Motor neuron (in vitro differentiated cells): ENCODE results near the gene S100A1. TPM values are rescaled to one million over a fixed set of nuclear protein-coding genes. Genes with fewer than 3 reads are reported as not detected.
A peak's percentile ranks its signal among the peaks of the same experiment; 100 is the strongest.
"Not testable (repeated sequence)": the region's sequence is repeated elsewhere in the genome, so short reads cannot be mapped to it uniquely, and the experiment has no call there.

Source experiments
- ATAC-seq, 8 experiments: fragments of 200-7000 bp; cut with Tn5 transposase; replicated peaks in 6 of 8; 2 replicates each; pipeline ENCODE4 v1.8.0; 2021; ENCODE audit warnings: mild to moderate bottlenecking in 8 of 8, moderate library complexity in 8 of 8
- H3K27ac ChIP-seq, 2 donors: fragments of 250-450 bp; sonication (Bioruptor Pico); 2 replicates each; pipeline ENCODE4 v1.9.0; 2021; ENCODE audit warnings: antibody characterized with exemption in 2 of 2, mild to moderate bottlenecking in 2 of 2, moderate library complexity in 1 of 2
- H3K4me1 ChIP-seq, 2 donors: fragments of 250-450 bp; sonication (Bioruptor Pico); replicated peaks in 1 of 2; 2 replicates each; pipeline ENCODE4 v1.6.1; 2021; ENCODE audit warnings: antibody characterized with exemption in 2 of 2, mild to moderate bottlenecking in 2 of 2, moderate library complexity in 1 of 2
- H3K4me3 ChIP-seq, 5 donors: fragments of 250-450 bp; sonication (Bioruptor Pico); 2 replicates each; pipeline ENCODE4 v1.9.0; 2021; ENCODE audit warnings: antibody characterized with exemption in 5 of 5, mild to moderate bottlenecking in 5 of 5, moderate library complexity in 4 of 5
- WGBS, 10 experiments: fragments of 450-650 bp; shearing (Covaris generic); methylation state at CpG; one replicate each; pipeline ENCODE4 v1.0.0; 2022; 5-methylcytosine and 5-hydroxymethylcytosine counted together
- in situ Hi-C, 9 experiments: fragments of 400-800 bp; cut with MboI; loops; one replicate each; pipeline ENCODE4 v1.15.0; 2021; ENCODE audit warnings: low sequenced_read_pairs in 9 of 9, low pct_unique_long_range_greater_than_20kb in 2 of 9; ENCODE audit not compliant: unreplicated experiment in 9 of 9
- total RNA-seq, 8 experiments: library from RNA; unstranded; fragments of 300-600 nt; gene quantifications; 2 replicates each; pipeline versions ENCODE4 v1.2.3 to v1.2.4, GENCODE V29; 2022

Gene S100A1
- total RNA-seq, 8 experiments from 2014 or later, result 0.38 to 3.7 (median 1.5) TPM

DNA sequence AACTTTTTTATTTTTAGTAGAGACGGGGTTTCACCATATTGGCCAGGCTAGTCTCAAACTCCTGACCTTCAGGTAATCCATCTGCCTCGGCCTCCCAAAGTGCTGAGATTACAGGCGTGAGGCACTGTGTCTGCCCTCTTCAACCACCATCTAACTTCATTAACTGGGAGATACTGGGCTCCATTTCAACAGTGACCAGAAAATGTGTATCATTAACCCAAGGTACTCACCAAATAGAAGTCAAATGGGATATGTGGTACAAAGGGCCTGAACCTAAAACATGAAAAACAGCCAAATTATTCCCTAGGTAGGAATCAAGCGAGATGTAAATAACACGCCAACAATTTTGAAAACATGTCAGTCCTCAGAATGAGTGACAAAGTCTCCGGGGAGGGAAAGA lies 41.4 kb downstream of the S100A1 start:
- Histone ChIP-seq H3K4me3 (peak overlapping the region; percentile 65 to 87 (median 76)), H3K27ac (no peak overlapping the region), H3K4me1 (peaks cover 8 to 9% of the 10 kb centered on the region in 2 donors)
- WGBS, 10 experiments, result 53 to 93% (median 75%) methylated on average over 1 to 6 of the region's 6 CpGs
- ATAC-seq, result no peak
- in situ Hi-C loops, result loop anchor here in 3 of 9 experiments (10.0 to 25.0 kb wide), 3 partner anchors 293 to 318 kb away; partner anchors contain the start of genes JTB (in 2 of the 3), CREB3L4 (in 1 of the 3), CRTC2 (in 1 of the 3) and RAB13 (in 1 of the 3)

GRCh38 chr1:153670257-153670858 lies 42.1 kb downstream of the S100A1 start:
- H3K27ac ChIP-seq, result peak overlapping the region; percentile 89 to 90
- H3K4me3 ChIP-seq, result peak overlapping the region; percentile 65 to 87 (median 76)

DNA sequence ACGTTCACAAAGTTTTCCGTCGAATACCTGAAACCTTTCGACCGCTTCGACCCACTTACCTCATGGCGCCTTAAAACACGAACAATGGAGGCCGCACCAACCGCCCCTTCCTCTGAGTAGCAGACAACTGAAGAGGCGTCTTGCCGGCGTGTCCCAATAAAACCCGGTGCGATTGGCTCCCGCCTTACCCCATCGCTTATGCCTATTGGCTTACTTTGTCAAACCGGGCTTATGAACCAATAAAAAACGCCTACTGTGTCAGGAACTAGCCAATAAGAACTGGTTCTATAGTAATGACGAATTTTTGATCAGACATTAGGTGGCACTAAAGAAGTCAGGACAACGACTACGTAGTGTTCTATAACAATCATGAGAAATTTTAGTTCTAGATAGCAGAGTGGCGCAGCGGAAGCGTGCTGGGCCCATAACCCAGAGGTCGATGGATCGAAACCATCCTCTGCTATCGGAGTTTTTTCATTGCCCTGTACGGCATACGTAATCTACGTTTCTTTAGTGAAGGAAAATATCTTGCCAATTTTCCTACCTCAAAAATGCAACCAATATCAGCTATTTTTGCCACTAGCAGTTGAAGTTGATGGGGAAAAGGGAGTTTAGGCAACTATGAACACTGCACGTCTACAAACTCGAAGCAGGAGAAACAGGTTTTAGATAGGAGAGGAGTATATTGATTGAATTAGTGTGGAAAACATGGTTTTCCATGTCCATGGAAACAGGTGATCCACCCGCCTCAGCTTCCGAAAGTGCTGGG lies 42.8 kb downstream of the S100A1 start, which contains the start of gene ILF2:
TSS of gene ILF2 (minus strand) at position 135 of the 769 bp plus-strand sequence. CDS start at position 64, 71 bp downstream.
- Histone ChIP-seq H3K27ac (peak within 1 kb of the TSS; percentile 89 to 90), H3K4me1 (peaks cover 8 to 9% of the 10 kb centered on the region in 2 donors), H3K4me3 (peak within 1 kb of the TSS; percentile 65 to 87 (median 76))
- peak; percentile 91 to 95 (median 92) for ATAC-seq
- WGBS, 10 experiments, result 0 to 5% (median 1%) methylated on average over 4 to 32 of the region's 35 CpGs
- in situ Hi-C loops, result loop anchor here in 3 of 9 experiments (10.0 to 25.0 kb wide), 3 partner anchors 291 to 316 kb away; partner anchors contain the start of genes JTB (in 2 of the 3), CREB3L4 (in 1 of the 3), CRTC2 (in 1 of the 3) and RAB13 (in 1 of the 3)

More at GRCh38 chr1:153670257-153670858, 42.1 kb downstream of the S100A1 start:
- peak in 3 of 8 experiments; percentile 4 to 9 (median 4) for ATAC-seq
- in situ Hi-C loops, result loop anchor here in 3 of 9 experiments (10.0 to 25.0 kb wide), 3 partner anchors 292 to 317 kb away; partner anchors contain the start of genes JTB (in 2 of the 3), CREB3L4 (in 1 of the 3), CRTC2 (in 1 of the 3) and RAB13 (in 1 of the 3)
- WGBS, 10 experiments, result 0 to 7% (median 3%) methylated on average over 3 to 10 of the region's 22 CpGs; no CpG with 5 or more reads in 3 of the 10 experiments
- H3K4me1 ChIP-seq, result peaks cover 8 to 9% of the 10 kb centered on the region in 2 donors

DNA sequence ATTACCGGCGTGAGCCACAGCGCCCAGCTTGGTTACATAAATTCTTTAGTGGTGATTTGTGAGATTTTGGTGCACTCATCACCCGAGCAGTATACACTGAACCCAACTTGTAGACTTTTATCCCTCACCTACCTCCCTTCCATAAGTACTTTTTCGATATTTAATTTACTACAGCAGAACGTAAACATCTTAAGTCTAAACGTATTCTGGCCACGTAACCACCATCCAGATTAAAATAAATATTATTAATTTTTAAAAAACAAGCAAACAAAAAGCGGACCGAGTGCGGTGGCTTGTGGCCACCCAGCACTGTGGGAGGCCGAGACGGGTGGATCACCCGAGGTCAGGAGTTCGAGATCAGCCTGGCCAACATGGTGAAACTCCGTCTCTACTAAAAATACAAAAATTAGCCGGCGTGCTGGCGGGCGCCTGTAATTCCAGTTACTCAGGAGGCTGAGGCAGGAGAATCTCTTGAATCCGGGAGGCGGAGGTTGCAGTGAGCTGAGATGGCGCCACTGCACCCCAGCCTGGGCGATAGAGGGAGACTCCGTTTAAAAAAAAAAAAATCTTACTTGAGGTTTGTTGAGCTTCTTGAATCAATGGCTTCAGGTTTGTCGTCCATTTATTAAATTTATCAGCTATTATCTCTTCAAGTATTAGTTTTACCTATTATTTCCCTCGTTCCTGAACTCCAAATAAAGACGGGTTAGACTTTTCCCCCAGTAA lies 43.6 kb downstream of the S100A1 start:
- peak overlapping the region; percentile 34 to 52 for H3K27ac ChIP-seq
- peak in 3 of 8 experiments; percentile 50 to 55 (median 52) for ATAC-seq
- 15 to 22% (median 17%) methylated on average over 6 to 28 of the region's 28 CpGs for WGBS, 10 experiments
- H3K4me3 ChIP-seq, result peak overlapping the region; percentile 37 to 51 (median 41)
- in situ Hi-C loops, result loop anchor here in 3 of 9 experiments (10.0 to 25.0 kb wide), 3 partner anchors 291 to 316 kb away; partner anchors contain the start of genes JTB (in 2 of the 3), CREB3L4 (in 1 of the 3), CRTC2 (in 1 of the 3) and RAB13 (in 1 of the 3)
- not testable (repeated sequence) for H3K4me1 ChIP-seq

DNA sequence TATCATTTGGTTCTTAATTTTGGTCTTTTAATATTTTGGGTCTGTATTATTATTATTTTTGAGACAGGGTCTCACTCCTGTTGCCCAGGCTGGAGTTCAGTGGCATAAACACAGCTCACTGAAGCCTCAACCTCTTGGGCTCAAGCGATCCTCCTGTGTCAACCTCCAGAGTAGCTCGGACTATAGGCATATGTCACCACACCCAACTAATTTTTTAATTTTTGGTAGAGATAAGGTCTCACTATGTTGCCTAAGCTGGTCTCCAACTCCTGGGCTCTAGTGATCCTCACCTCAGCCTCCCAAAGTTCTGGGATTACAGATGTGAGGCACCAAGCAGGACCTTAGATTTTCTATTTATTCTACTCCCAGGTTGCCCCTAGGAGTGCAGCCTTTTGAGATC lies 45.3 kb downstream of the S100A1 start:
- H3K27ac ChIP-seq, result no peak overlapping the region
- WGBS, 10 experiments, result 83 to 100% (median 100%) methylated on average over 1 to 2 of the region's 2 CpGs; no CpG with 5 or more reads in 3 of the 10 experiments
- in situ Hi-C loops, result loop anchor here in 3 of 9 experiments (10.0 to 25.0 kb wide), 3 partner anchors 289 to 314 kb away; partner anchors contain the start of genes JTB (in 2 of the 3), CREB3L4 (in 1 of the 3), CRTC2 (in 1 of the 3) and RAB13 (in 1 of the 3)
- peaks cover 15% of the 10 kb centered on the region in 2 donors for H3K4me1 ChIP-seq
- H3K4me3 ChIP-seq, result no peak overlapping the region
- no peak for ATAC-seq

DNA sequence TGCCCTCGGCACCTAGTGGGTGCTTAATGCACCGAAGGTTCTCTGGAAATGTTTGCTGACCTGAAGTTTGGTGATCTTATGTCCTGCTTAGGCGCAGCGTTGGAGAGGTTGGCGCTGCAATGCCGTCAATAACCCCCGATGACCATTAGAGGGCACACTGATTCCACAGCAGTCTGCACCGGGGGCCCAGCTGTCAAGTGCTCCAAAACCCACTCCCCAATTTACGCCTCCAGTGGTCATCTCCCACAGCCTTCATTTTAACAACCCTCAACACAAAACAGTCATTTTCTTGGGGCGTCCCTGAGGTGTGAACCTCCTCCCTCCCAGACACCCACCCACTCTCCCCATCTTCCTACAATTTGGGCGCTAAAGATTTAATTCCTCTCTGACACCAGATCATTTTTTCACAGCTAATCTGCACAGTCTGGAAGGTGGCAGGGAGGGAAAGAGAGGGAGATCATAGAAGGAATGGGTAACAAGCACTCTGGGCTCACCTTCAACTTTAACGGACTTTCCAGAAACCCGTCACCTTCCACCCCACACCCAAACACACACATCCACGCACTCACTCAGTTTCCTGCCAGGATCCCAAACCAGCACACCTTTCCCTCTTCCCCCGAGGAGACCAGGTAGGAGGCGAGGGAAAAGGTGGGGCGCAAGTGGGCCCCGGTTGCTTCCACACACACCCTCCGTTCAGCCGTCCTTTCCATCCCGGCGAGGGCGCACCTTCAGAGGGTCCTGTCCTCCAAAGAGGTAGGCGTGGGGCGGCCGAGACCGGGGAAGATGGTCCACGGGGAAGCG lies 49.7 kb downstream of the S100A1 start:
- H3K27ac ChIP-seq, result no peak overlapping the region
- ATAC-seq, result peak; percentile 27 to 72 (median 64)
- 0 to 10% (median 0%) methylated on average over 1 to 16 of the region's 29 CpGs; no CpG with 5 or more reads in 1 of the 10 experiments for WGBS, 10 experiments
- in situ Hi-C loops, result loop anchor here in 3 of 9 experiments (10.0 to 25.0 kb wide), 2 partner anchors 297 to 309 kb away; partner anchors contain the start of genes JTB (in 3 of the 3), RAB13 (in 2 of the 3) and RPS27 (in 2 of the 3)
- peaks cover 6 to 7% of the 10 kb centered on the region in 2 donors for H3K4me1 ChIP-seq
- H3K4me3 ChIP-seq, result peak overlapping the region; percentile 29 to 36 (median 35)

DNA sequence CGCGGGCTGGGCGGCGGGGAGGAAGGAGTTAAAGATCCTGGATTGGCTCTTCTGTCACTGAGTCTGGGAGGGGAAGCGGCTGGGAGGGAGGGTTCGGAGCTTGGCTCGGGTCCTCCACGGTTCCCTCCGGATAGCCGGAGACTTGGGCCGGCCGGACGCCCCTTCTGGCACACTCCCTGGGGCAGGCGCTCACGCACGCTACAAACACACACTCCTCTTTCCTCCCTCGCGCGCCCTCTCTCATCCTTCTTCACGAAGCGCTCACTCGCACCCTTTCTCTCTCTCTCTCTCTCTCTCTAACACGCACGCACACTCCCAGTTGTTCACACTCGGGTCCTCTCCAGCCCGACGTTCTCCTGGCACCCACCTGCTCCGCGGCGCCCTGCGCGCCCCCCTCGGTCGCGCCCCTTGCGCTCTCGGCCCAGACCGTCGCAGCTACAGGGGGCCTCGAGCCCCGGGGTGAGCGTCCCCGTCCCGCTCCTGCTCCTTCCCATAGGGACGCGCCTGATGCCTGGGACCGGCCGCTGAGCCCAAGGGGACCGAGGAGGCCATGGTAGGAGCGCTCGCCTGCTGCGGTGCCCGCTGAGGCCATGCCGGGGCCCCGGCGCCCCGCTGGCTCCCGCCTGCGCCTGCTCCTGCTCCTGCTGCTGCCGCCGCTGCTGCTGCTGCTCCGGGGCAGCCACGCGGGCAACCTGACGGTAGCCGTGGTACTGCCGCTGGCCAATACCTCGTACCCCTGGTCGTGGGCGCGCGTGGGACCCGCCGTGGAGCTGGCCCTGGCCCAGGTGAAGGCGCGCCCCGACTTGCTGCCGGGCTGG lies 50.5 kb downstream of the S100A1 start, which contains the start of gene NPR1:
TSS of gene NPR1 (plus strand) at position 170 of the 818 bp plus-strand sequence. CDS start at position 591, 421 bp downstream.
- Histone ChIP-seq H3K4me1 (peaks cover 6 to 7% of the 10 kb centered on the region in 2 donors), H3K4me3 (peak within 1 kb of the TSS; percentile 29 to 36 (median 35)), H3K27ac (no peak within 1 kb of the TSS)
- 1 to 10% (median 5%) methylated on average over 2 to 39 of the region's 78 CpGs; no CpG with 5 or more reads in 6 of the 10 experiments for WGBS, 10 experiments
- in situ Hi-C loops, result loop anchor here in 3 of 9 experiments (10.0 to 25.0 kb wide), 2 partner anchors 296 to 309 kb away; partner anchors contain the start of genes JTB (in 3 of the 3), RAB13 (in 2 of the 3) and RPS27 (in 2 of the 3)
- peak; percentile 62 to 71 (median 65) for ATAC-seq

- H3K4me1 ChIP-seq, result peaks cover 6 to 7% of the 10 kb centered on the region in 2 donors
- H3K27ac ChIP-seq, result no peak overlapping the region
- H3K4me3 ChIP-seq, result peak overlapping the region; percentile 29 to 36 (median 35)
- ATAC-seq, result peak; percentile 41 to 71 (median 62)
- in situ Hi-C loops, result loop anchor here in 3 of 9 experiments (10.0 to 25.0 kb wide), 2 partner anchors 295 to 308 kb away; partner anchors contain the start of genes JTB (in 3 of the 3), RAB13 (in 2 of the 3) and RPS27 (in 2 of the 3)
- 6 to 16% (median 6%) methylated on average over 3 to 32 of the region's 73 CpGs; no CpG with 5 or more reads in 6 of the 10 experiments for WGBS, 10 experiments
Observed at GRCh38 chr1:153679337-153680119, 51.3 kb downstream of the S100A1 start.

GRCh38 chr1:153680120-153680403 lies 51.8 kb downstream of the S100A1 start:
- no peak for ATAC-seq
- no CpG with 5 or more reads among the region's 10 CpGs for WGBS, 10 experiments
- H3K4me3 ChIP-seq, result no peak overlapping the region
- no peak overlapping the region for H3K27ac ChIP-seq
- H3K4me1 ChIP-seq, result peaks cover 6 to 7% of the 10 kb centered on the region in 2 donors
- in situ Hi-C loops, result loop anchor here in 2 of 9 experiments (25.0 kb wide), 1 partner anchor 307 kb away; the partner anchor contains the start of genes JTB (in 2 of the 2), RAB13 (in 2 of the 2) and RPS27 (in 2 of the 2)
